DOHH2 (cell line): ENCODE results near the gene TNFSF15.

Source experiments
- H3F3A ChIP-seq: fragments of 200-600 bp; sonication (generic), shearing (Covaris generic); 2 replicates; pipeline ENCODE4 v1.6.0; 2016; ENCODE audit warnings: antibody characterized with exemption, mild to moderate bottlenecking; ENCODE audit not compliant: control insufficient read depth, insufficient read depth
- H3K27ac ChIP-seq: fragments of 200-600 bp; sonication (generic); 2 replicates; pipeline ENCODE4 v1.5.1; 2014; ENCODE audit warnings: low read depth, mild to moderate bottlenecking, low read length, moderate library complexity
- H3K27me3 ChIP-seq: fragments of 200-600 bp; sonication (generic); 2 replicates; pipeline ENCODE4 v1.6.1; 2014; ENCODE audit warnings: mild to moderate bottlenecking, low read length, mixed read lengths; ENCODE audit not compliant: control insufficient read depth
- H3K36me3 ChIP-seq: fragments of 200-600 bp; sonication (generic); 2 replicates; pipeline ENCODE4 v1.6.1; 2014; ENCODE audit warnings: mild to moderate bottlenecking, low read length, moderate library complexity, mixed read lengths; ENCODE audit not compliant: control insufficient read depth
- H3K4me1 ChIP-seq: fragments of 200-600 bp; sonication (generic); 2 replicates; pipeline ENCODE4 v1.6.1; 2014; ENCODE audit warnings: mild to moderate bottlenecking, low read length, mixed read lengths; ENCODE audit not compliant: control insufficient read depth
- H3K4me2 ChIP-seq: fragments of 200-600 bp; sonication (generic); 2 replicates; pipeline ENCODE4 v1.6.0; 2014; ENCODE audit warnings: mild to moderate bottlenecking, low read length, moderate library complexity
- H3K4me3 ChIP-seq: fragments of 200-600 bp; sonication (generic); 2 replicates; pipeline ENCODE4 v1.5.1; 2014; ENCODE audit warnings: mild to moderate bottlenecking, low read length, mixed read lengths
- H3K79me2 ChIP-seq: fragments of 200-600 bp; sonication (generic); 2 replicates; pipeline ENCODE4 v1.6.1; 2014; ENCODE audit warnings: mild to moderate bottlenecking, low read length, mixed read lengths; ENCODE audit not compliant: control insufficient read depth
- H3K9me2 ChIP-seq: fragments of 200-600 bp; sonication (generic); replicated peaks from 2 replicates; pipeline ENCODE4 v1.6.1; 2014; ENCODE audit warnings: mild to moderate bottlenecking, low read length, mixed read lengths; ENCODE audit not compliant: control insufficient read depth
- H3K9me3 ChIP-seq: fragments of 200-600 bp; sonication (generic); 2 replicates; pipeline ENCODE4 v1.6.1; 2014; ENCODE audit warnings: antibody characterized with exemption, low read length, mixed read lengths; ENCODE audit not compliant: control insufficient read depth, insufficient read depth
- H4K20me1 ChIP-seq: fragments of 200-600 bp; sonication (generic); 2 replicates; pipeline ENCODE4 v1.6.0; 2014; ENCODE audit warnings: low read depth, mild to moderate bottlenecking, antibody characterized with exemption, low read length, moderate library complexity; ENCODE audit not compliant: control insufficient read depth, insufficient read depth
- CTCF ChIP-seq: fragments of 200-600 bp; sonication (generic); IDR thresholded peaks from one replicate; pipeline ENCODE4 v1.5.1; 2014; ENCODE audit warnings: antibody characterized with exemption, mild to moderate bottlenecking, low read depth, low read length; ENCODE audit not compliant: poor library complexity, severe bottlenecking
- EZH2phosphoT487 ChIP-seq: fragments of 200-600 bp; sonication (generic); IDR thresholded peaks from 2 replicates; pipeline ENCODE4 v1.6.1; 2017; ENCODE audit warnings: borderline replicate concordance, mild to moderate bottlenecking, antibody characterized with exemption, low read length, moderate library complexity, mixed read lengths

TNFSF15 gene

GRCh38 chr9:114789006-114789405, 16.8 kb downstream of the TNFSF15 start:
- no peak for TF ChIP-seq EZH2phosphoT487
- TF ChIP-seq CTCF, result no peak
- Histone ChIP-seq H3K4me1 (peaks cover 14% of the 10 kb centered on the region), H3K9me3 (no peaks in the 10 kb centered on the region), H3F3A (no peaks in the 10 kb centered on the region), H3K27ac (no peak overlapping the region), H3K9me2 (no peaks in the 10 kb centered on the region), H4K20me1 (no peaks in the 10 kb centered on the region), H3K79me2 (no peaks in the 10 kb centered on the region), H3K4me3 (no peak overlapping the region), H3K36me3 (no peaks in the 10 kb centered on the region), H3K4me2 (no peak overlapping the region), H3K27me3 (0 out of 2 replicates have a peak, but pooled peaks cover 3% of the 10 kb centered on the region)

- TF ChIP-seq EZH2phosphoT487, result no peak
- TF ChIP-seq CTCF, result no peak
- no peak overlapping the region for H3K4me3 ChIP-seq
- no peaks in the 10 kb centered on the region for H4K20me1 ChIP-seq
- no peaks in the 10 kb centered on the region for H3K36me3 ChIP-seq
- H3K4me2 ChIP-seq, result no peak overlapping the region
- no peaks in the 10 kb centered on the region for H3K79me2 ChIP-seq
- H3F3A ChIP-seq, result no peaks in the 10 kb centered on the region
- 0 out of 2 replicates have a peak, but pooled peaks cover 3% of the 10 kb centered on the region for H3K27me3 ChIP-seq
- no peaks in the 10 kb centered on the region for H3K9me3 ChIP-seq
- H3K4me1 ChIP-seq, result peaks cover 14% of the 10 kb centered on the region
- no peak overlapping the region for H3K27ac ChIP-seq
- H3K9me2 ChIP-seq, result no peaks in the 10 kb centered on the region
These were observed 17.9 kb downstream of the TNFSF15 start for GRCh38 chr9:114787781-114788498.

GRCh38 chr9:114787214-114787613, 18.6 kb downstream of the TNFSF15 start:
- peaks cover 14% of the 10 kb centered on the region for H3K4me1 ChIP-seq
- no peaks in the 10 kb centered on the region for H3K36me3 ChIP-seq
- H3K79me2 ChIP-seq, result no peaks in the 10 kb centered on the region
- no peak for TF ChIP-seq CTCF
- no peak for TF ChIP-seq EZH2phosphoT487
- H3F3A ChIP-seq, result no peaks in the 10 kb centered on the region
- H3K27me3 ChIP-seq, result 0 out of 2 replicates have a peak, but pooled peaks cover 3% of the 10 kb centered on the region
- H3K27ac ChIP-seq, result no peak overlapping the region
- no peaks in the 10 kb centered on the region for H3K9me2 ChIP-seq
- no peak overlapping the region for H3K4me2 ChIP-seq
- no peaks in the 10 kb centered on the region for H4K20me1 ChIP-seq
- no peak overlapping the region for H3K4me3 ChIP-seq
- H3K9me3 ChIP-seq, result no peaks in the 10 kb centered on the region
